ENCODE data around the gene BRD3. TPM values are rescaled to one million over a fixed set of nuclear protein-coding genes. Genes with fewer than 3 reads are reported as not detected.

The BRD3 gene
- total RNA-seq, 1 experiment from 2014 or later = 61.6 TPM

GRCh38 chr9:133999851-134000265 is 68.0 kb downstream of the BRD3 start:
- no peak for DNase-seq (ENCODE audit: low spot score)
- ChIA-PET POLR2A (ENCODE audit: low non-redundant PET) (no interaction called here), CTCF (no interaction called here)
- no peaks in the 10 kb centered on the region for H3K36me3 ChIP-seq (ENCODE audit: insufficient read depth, low read length, poor library complexity, severe bottlenecking)
- no peak overlapping the region for H3K27ac ChIP-seq (ENCODE audit: low read depth, low read length, poor library complexity, severe bottlenecking)
- H3K4me1 ChIP-seq (ENCODE audit: insufficient read depth, low read length, poor library complexity, severe bottlenecking) = no peaks in the 10 kb centered on the region
- H3K4me3 ChIP-seq (ENCODE audit: low read depth, low read length, poor library complexity, severe bottlenecking) = no peak overlapping the region
- TF ChIP-seq CTCF (conservative IDR thresholded peaks at IDR 0.05; ENCODE audit: low read depth, low read length) (no peak), EZH2 (IDR thresholded peaks at IDR 0.05; ENCODE audit: borderline replicate concordance, low read depth, low read length, poor library complexity, severe bottlenecking) (no peak)
- no TSS peak for BruUV-seq (replicated peaks)
- H3K9me3 ChIP-seq (ENCODE audit: low read depth, low read length, poor library complexity, severe bottlenecking) = no peaks in the 10 kb centered on the region
- H3K27me3 ChIP-seq (replicated peaks; ENCODE audit: insufficient read depth, low read depth, low read length, poor library complexity) = no peaks in the 10 kb centered on the region
- intact Hi-C loops (cut with micrococcal nuclease; ENCODE audit: unreplicated experiment) = no loop called here

DNA sequence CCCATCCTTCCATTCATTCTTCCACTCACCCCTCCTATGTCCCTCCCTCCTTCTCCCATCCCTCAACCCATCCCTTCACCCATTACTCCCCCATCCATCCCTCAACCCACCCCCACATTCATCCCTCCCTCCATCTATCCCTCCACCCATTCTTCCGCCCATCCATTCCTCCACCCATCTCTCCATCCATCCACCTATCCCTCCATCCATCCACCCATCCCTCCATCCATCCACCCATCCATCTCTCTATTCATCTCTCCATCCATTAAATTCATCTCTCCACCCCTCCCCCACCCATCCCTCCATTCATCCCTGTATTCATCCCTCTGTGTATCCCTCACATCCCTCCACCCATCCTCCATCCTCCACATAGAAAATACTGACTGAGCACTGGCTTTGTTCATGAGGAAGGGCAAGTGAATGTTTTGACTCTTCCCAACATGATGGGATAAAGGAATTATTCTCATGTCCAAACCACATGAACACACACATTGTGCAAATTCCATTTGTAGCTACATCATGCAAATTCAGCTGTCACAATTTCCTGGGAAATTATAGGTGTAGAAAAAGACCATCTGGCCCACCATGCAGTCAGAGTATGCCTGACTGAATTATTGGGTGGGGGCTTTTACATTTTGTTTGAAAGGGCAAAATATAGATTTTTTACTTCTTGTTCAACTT is 68.8 kb downstream of the BRD3 start:
- peaks cover 2% of the 10 kb centered on the region for H3K4me1 ChIP-seq (ENCODE audit: insufficient read depth, low read length, poor library complexity, severe bottlenecking)
- POLR2A ChIA-PET (ENCODE audit: low non-redundant PET) = no interaction called here
- intact Hi-C loops (cut with micrococcal nuclease; ENCODE audit: unreplicated experiment) = no loop called here
- CTCF ChIA-PET = no interaction called here
- no peak for DNase-seq (ENCODE audit: low spot score)
- H3K36me3 ChIP-seq (ENCODE audit: insufficient read depth, low read length, poor library complexity, severe bottlenecking) = no peaks in the 10 kb centered on the region
- BruUV-seq (replicated peaks) = no TSS peak
- H3K4me3 ChIP-seq (ENCODE audit: low read depth, low read length, poor library complexity, severe bottlenecking) = no peak overlapping the region
- H3K27me3 ChIP-seq (replicated peaks; ENCODE audit: insufficient read depth, low read depth, low read length, poor library complexity) = no peaks in the 10 kb centered on the region
- no peak overlapping the region for H3K27ac ChIP-seq (ENCODE audit: low read depth, low read length, poor library complexity, severe bottlenecking)
- H3K9me3 ChIP-seq (ENCODE audit: low read depth, low read length, poor library complexity, severe bottlenecking) = no peaks in the 10 kb centered on the region
- TF ChIP-seq EZH2 (IDR thresholded peaks at IDR 0.05; ENCODE audit: borderline replicate concordance, low read depth, low read length, poor library complexity, severe bottlenecking) (no peak), CTCF (conservative IDR thresholded peaks at IDR 0.05; ENCODE audit: low read depth, low read length) (no peak)

- no TSS peak for BruUV-seq (replicated peaks)
- POLR2A ChIA-PET (ENCODE audit: low non-redundant PET) = no interaction called here
- CTCF ChIA-PET = no interaction called here
- no peak overlapping the region for H3K27ac ChIP-seq (ENCODE audit: low read depth, low read length, poor library complexity, severe bottlenecking)
- no peaks in the 10 kb centered on the region for H3K27me3 ChIP-seq (replicated peaks; ENCODE audit: insufficient read depth, low read depth, low read length, poor library complexity)
- H3K9me3 ChIP-seq (ENCODE audit: low read depth, low read length, poor library complexity, severe bottlenecking) = no peaks in the 10 kb centered on the region
- H3K4me3 ChIP-seq (ENCODE audit: low read depth, low read length, poor library complexity, severe bottlenecking) = no peak overlapping the region
- DNase-seq (ENCODE audit: low spot score) = no peak
- TF ChIP-seq CTCF (conservative IDR thresholded peaks at IDR 0.05; ENCODE audit: low read depth, low read length) (no peak), EZH2 (IDR thresholded peaks at IDR 0.05; ENCODE audit: borderline replicate concordance, low read depth, low read length, poor library complexity, severe bottlenecking) (no peak)
- peaks cover 8% of the 10 kb centered on the region for H3K4me1 ChIP-seq (ENCODE audit: insufficient read depth, low read length, poor library complexity, severe bottlenecking)
- intact Hi-C loops (cut with micrococcal nuclease; ENCODE audit: unreplicated experiment) = no loop called here
- H3K36me3 ChIP-seq (ENCODE audit: insufficient read depth, low read length, poor library complexity, severe bottlenecking) = no peaks in the 10 kb centered on the region
Observed at GRCh38 chr9:133997584-133997983, 70.2 kb downstream of the BRD3 start.

Measured in A673 (cell line).